ENCODE results near the gene SPA17.

- TF ChIP-seq CTCF (IDR thresholded peaks at IDR 0.05) (no peak), POLR2A (IDR thresholded peaks at IDR 0.05) (no peak)
Measured at GRCh38 chr11:124738713-124739478, 65.2 kb downstream of the SPA17 start.
